OCI-LY7 (cell line): ENCODE results near the gene FAP. TPM values are rescaled to one million over a fixed set of nuclear protein-coding genes. Genes with fewer than 3 reads are reported as not detected.

Experiments
- BruUV-seq: library from RNA; stranded (reverse); fragments of 400-500 nt; replicated peaks from 2 replicates; lab custom pipeline; 2021; lab: Mats Ljungman, UMichigan
- CTCF ChIA-PET: fragments of 300-600 bp; sonication (Branson Sonifier 250); formaldehyde crosslinking; loops from one replicate; lab custom pipeline; 2022; ENCODE audit warnings: antibody characterized with exemption; ENCODE audit not compliant: unreplicated experiment; lab: Charles Lee
- POLR2A ChIA-PET: fragments of 300-600 bp; sonication (Branson Sonifier 250); formaldehyde crosslinking; loops from one replicate; lab custom pipeline; 2022; ENCODE audit warnings: antibody characterized with exemption; lab: Charles Lee
- DNase-seq: peaks from one replicate; pipeline ENCODE4 v3.0.0-alpha.2; 2015; ENCODE audit warnings: low spot score
- H2AFZ ChIP-seq: fragments of 200-600 bp; sonication (generic), shearing (Covaris generic); 2 replicates; pipeline ENCODE4 v1.6.1; 2014; ENCODE audit warnings: mild to moderate bottlenecking, antibody characterized with exemption, low read length, moderate library complexity
- H3K27ac ChIP-seq: fragments of 200-600 bp; sonication (generic); 2 replicates; pipeline ENCODE4 v1.5.1; 2014; ENCODE audit warnings: mixed run types, low read depth, mild to moderate bottlenecking, moderate library complexity, low read length, inconsistent platforms; ENCODE audit not compliant: poor library complexity, severe bottlenecking
- H3K36me3 ChIP-seq: fragments of 200-600 bp; sonication (generic); 2 replicates; pipeline ENCODE4 v1.6.1; 2014; ENCODE audit warnings: mild to moderate bottlenecking, antibody characterized with exemption, low read length, moderate library complexity, mixed read lengths; ENCODE audit not compliant: insufficient read depth
- H3K4me1 ChIP-seq: fragments of 200-600 bp; sonication (generic); 2 replicates; pipeline ENCODE4 v1.5.1; 2014; ENCODE audit warnings: mild to moderate bottlenecking, low read length; ENCODE audit not compliant: insufficient read depth, poor library complexity, severe bottlenecking
- H3K4me2 ChIP-seq: fragments of 200-600 bp; sonication (generic); 2 replicates; pipeline ENCODE4 v1.6.1; 2014; ENCODE audit warnings: mild to moderate bottlenecking, low read length
- H3K4me3 ChIP-seq: fragments of 200-600 bp; sonication (generic); 2 replicates; pipeline ENCODE4 v1.5.1; 2014; ENCODE audit warnings: mild to moderate bottlenecking, low read depth, low read length; ENCODE audit not compliant: poor library complexity, severe bottlenecking
- H3K79me2 ChIP-seq: fragments of 200-600 bp; sonication (generic); 2 replicates; pipeline ENCODE4 v1.6.1; 2016; ENCODE audit warnings: low read depth, mild to moderate bottlenecking, low read length, moderate library complexity, mixed read lengths; ENCODE audit not compliant: insufficient read depth
- H3K9me2 ChIP-seq: fragments of 200-600 bp; sonication (generic); 2 replicates; pipeline ENCODE4 v1.6.1; 2016; ENCODE audit warnings: mild to moderate bottlenecking, low read length, mixed read lengths; ENCODE audit not compliant: insufficient read depth
- H3K9me3 ChIP-seq: fragments of 200-600 bp; sonication (generic); 2 replicates; pipeline ENCODE4 v1.6.1; 2014; ENCODE audit warnings: mild to moderate bottlenecking, mixed run types, low read length, mixed read lengths
- H4K20me1 ChIP-seq: fragments of 200-600 bp; sonication (generic); 2 replicates; pipeline ENCODE4 v1.6.1; 2014; ENCODE audit warnings: mild to moderate bottlenecking, antibody characterized with exemption, low read length, moderate library complexity, mixed read lengths; ENCODE audit not compliant: insufficient read depth
- EZH2phosphoT487 ChIP-seq: fragments of 200-600 bp; sonication (generic); IDR thresholded peaks from 2 replicates; pipeline ENCODE4 v1.6.1; 2018; ENCODE audit warnings: low read depth, borderline replicate concordance, mild to moderate bottlenecking, mixed run types, antibody characterized with exemption, low read length, moderate library complexity, mixed read lengths
- intact Hi-C: fragments of 100-400 bp; cut with micrococcal nuclease; formaldehyde crosslinking; loops from one replicate; pipeline ENCODE4 v1.10.0; 2022; ENCODE audit not compliant: unreplicated experiment
- total RNA-seq, 2 experiments: library from RNA; depleted of rRNA in 1 of 2; stranded (reverse); fragments of >200 nt in 1 of 2; shearing (Covaris generic) in 1 of 2; gene quantifications; 2 replicates each; pipeline ENCODE4 v1.2.3, GENCODE V29; 2014 to 2022
- TF ChIP-seq, protein P1 (sequence below): fragments of 200-600 bp; sonication (generic); conservative IDR thresholded peaks from 2 replicates; pipeline ENCODE4 v1.5.1; 2014; ENCODE audit warnings: mild to moderate bottlenecking, antibody characterized with exemption, low read length, moderate library complexity, mixed read lengths

FAP gene
- total RNA-seq, 2 experiments from 2014 or later, result not detected

DNA sequence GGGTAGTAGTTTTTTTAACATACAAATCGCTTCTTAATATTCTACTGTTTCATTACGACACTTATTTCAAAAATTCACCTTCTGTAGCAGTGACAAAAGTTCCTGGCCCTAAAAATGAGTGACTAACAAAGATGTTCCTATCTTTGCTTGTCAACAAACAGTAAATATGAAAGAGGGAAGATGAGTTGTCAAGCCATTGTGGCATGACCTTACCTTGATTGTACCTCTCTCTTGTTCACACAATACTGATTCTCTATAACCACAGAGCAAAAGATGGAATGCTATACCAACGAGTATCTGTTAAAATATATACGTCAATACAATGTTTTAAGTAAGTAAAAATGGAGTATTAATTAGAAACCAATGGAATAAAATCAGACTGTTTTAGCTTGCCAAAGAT is 76.5 kb downstream of the FAP start:
- H2AFZ ChIP-seq, result no peak overlapping the region
- H3K27ac ChIP-seq, result no peak overlapping the region
- H3K4me1 ChIP-seq, result no peaks in the 10 kb centered on the region
- no peaks in the 10 kb centered on the region for H3K36me3 ChIP-seq
- no peaks in the 10 kb centered on the region for H3K9me3 ChIP-seq
- ChIA-PET CTCF (no interaction called here), POLR2A (no interaction called here)
- TF ChIP-seq EZH2phosphoT487, result no peak
- TF ChIP-seq, protein P1, sequence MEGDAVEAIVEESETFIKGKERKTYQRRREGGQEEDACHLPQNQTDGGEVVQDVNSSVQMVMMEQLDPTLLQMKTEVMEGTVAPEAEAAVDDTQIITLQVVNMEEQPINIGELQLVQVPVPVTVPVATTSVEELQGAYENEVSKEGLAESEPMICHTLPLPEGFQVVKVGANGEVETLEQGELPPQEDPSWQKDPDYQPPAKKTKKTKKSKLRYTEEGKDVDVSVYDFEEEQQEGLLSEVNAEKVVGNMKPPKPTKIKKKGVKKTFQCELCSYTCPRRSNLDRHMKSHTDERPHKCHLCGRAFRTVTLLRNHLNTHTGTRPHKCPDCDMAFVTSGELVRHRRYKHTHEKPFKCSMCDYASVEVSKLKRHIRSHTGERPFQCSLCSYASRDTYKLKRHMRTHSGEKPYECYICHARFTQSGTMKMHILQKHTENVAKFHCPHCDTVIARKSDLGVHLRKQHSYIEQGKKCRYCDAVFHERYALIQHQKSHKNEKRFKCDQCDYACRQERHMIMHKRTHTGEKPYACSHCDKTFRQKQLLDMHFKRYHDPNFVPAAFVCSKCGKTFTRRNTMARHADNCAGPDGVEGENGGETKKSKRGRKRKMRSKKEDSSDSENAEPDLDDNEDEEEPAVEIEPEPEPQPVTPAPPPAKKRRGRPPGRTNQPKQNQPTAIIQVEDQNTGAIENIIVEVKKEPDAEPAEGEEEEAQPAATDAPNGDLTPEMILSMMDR, result no peak
- H4K20me1 ChIP-seq, result no peaks in the 10 kb centered on the region
- no peak overlapping the region for H3K4me2 ChIP-seq
- no TSS peak for BruUV-seq
- no peaks in the 10 kb centered on the region for H3K9me2 ChIP-seq
- no peak for DNase-seq
- intact Hi-C loops, result no loop called here
- H3K4me3 ChIP-seq, result no peak overlapping the region
- no peaks in the 10 kb centered on the region for H3K79me2 ChIP-seq

DNA sequence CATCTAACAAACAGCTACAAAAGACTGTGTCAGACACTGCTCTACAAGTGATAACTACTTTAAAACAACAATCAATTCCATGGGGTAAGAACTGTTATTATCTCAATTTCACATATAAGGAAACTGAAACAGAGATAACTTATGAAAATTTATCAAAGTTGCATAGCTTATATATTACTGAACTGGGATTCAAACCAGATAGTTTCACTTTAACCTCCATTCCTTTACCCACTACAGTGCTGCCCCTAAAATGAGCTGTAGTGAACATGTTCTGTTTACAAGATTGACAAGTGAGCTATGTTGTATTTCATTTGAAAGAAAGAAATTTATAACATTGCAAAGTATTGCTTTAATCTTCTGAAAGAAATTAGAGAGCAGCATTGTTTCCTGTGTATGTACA is 77.1 kb downstream of the FAP start:
- no TSS peak for BruUV-seq
- CTCF ChIA-PET, result no interaction called here

DNA sequence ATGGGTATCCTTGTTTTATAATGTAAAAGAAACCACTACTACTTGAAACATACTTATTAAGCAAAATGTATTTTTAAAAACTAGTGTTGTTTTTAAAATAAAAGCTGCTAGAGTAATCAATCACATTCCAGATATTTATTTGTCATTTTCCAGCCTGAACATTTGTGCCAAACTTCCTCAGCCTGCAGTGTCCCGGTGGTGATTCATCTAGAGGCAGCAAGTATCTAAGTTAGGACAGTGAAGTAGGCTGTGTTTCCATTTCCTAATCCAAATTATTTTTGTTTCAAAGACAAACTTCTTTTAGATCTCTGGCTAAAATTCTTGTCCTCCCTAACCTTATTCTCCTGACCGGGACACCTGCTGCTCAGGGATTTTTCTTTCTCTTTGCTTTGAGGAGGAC is 78.4 kb downstream of the FAP start:
- no peaks in the 10 kb centered on the region for H3K9me2 ChIP-seq
- TF ChIP-seq EZH2phosphoT487, result no peak
- TF ChIP-seq, protein P1, result no peak
- H3K27ac ChIP-seq, result no peak overlapping the region
- intact Hi-C loops, result no loop called here
- no peaks in the 10 kb centered on the region for H3K79me2 ChIP-seq
- H3K4me2 ChIP-seq, result no peak overlapping the region
- POLR2A ChIA-PET, result no interaction called here
- CTCF ChIA-PET, result no interaction called here
- no TSS peak for BruUV-seq
- DNase-seq, result no peak
- no peak overlapping the region for H3K4me3 ChIP-seq
- H2AFZ ChIP-seq, result no peak overlapping the region
- H4K20me1 ChIP-seq, result no peaks in the 10 kb centered on the region
- no peaks in the 10 kb centered on the region for H3K36me3 ChIP-seq
- no peaks in the 10 kb centered on the region for H3K4me1 ChIP-seq
- no peaks in the 10 kb centered on the region for H3K9me3 ChIP-seq

More for the DNA sequence above, 77.1 kb downstream of the FAP start:
- H4K20me1 ChIP-seq, result no peaks in the 10 kb centered on the region
- H2AFZ ChIP-seq, result no peak overlapping the region
- H3K4me2 ChIP-seq, result no peak overlapping the region
- H3K9me3 ChIP-seq, result no peaks in the 10 kb centered on the region
- H3K27ac ChIP-seq, result no peak overlapping the region
- intact Hi-C loops, result no loop called here
- H3K4me3 ChIP-seq, result no peak overlapping the region
- DNase-seq, result no peak
- H3K9me2 ChIP-seq, result no peaks in the 10 kb centered on the region
- H3K79me2 ChIP-seq, result no peaks in the 10 kb centered on the region
- no peaks in the 10 kb centered on the region for H3K36me3 ChIP-seq
- no peaks in the 10 kb centered on the region for H3K4me1 ChIP-seq
- POLR2A ChIA-PET, result no interaction called here
- TF ChIP-seq EZH2phosphoT487, result no peak
- TF ChIP-seq, protein P1, result no peak
